Jurkat, Clone E6-1 (cell line): ENCODE measurements around the gene KLHL1.
A peak's percentile ranks its signal among the peaks of the same experiment; 100 is the strongest.

Experiments used
- DNase-seq: peaks from one replicate; pipeline ENCODE4 v3.0.0-alpha.2; 2011; ENCODE audit warnings: low read depth, low spot score
- H3K4me3 ChIP-seq: 2 replicates; pipeline ENCODE4 v1.5.1; 2011; ENCODE audit warnings: mild to moderate bottlenecking, low read length, control low read depth, moderate library complexity

The KLHL1 gene

DNA sequence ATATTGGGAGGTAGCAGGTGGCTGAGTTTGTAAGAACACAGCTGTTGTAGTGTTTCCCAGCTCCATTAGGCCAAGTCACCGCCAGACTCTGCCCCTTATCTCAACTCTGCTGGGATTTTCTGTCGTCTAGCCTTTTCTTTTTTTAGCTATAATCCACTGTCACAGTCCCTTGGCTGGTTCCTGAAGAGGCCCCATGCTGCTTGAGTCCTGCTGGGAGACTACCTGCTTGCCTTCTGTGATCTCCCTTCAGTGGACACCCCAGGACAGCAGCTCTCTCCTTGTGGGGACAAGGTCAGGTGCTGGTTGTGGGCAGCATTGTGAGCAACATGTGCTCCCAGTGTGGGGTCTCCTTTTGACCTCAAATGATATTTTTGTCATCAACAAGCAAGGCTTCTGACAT is 195.6 kb downstream of the KLHL1 start:
- no peak for DNase-seq
- H3K4me3 ChIP-seq, result no peak overlapping the region

DNA sequence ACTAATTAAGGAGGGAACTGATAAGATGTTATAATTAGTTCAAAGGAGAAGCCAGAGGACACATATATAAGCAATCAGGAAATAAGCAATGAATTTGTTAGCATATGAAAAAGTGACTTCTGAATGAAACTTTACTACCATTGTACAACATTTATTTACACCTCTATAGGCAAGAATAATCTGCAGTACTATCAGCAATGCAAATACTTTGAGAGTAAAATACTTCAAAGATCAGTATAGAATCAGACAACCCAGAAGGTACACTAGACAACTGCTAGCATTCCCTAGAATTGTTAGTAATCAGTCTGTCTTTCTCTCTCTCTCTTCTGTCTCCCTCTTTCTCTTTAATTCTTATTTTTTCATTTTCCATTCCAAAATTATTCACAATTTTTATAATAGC is 197.5 kb downstream of the KLHL1 start:
- no peak for DNase-seq
- H3K4me3 ChIP-seq, result no peak overlapping the region

DNA sequence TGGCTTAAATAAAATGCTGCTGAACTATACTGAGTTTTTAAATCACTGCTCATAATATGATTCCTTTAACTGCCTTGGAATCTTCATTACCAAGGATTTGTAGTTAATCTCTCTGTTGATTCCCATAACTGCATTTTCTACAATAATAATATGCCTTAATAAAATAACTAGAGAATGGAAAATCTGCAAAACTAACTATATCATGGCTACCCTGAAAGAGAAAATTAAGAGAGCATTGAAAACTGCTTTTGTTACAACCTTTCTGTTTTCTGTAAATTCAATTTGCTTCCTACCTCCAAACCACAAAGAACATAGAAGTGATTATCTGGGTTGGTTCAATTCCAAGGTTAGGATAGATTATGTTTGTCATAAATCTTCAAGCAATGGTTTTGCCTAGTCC is 203.5 kb downstream of the KLHL1 start:
- no peak for DNase-seq
- H3K4me3 ChIP-seq, result no peak overlapping the region

DNA sequence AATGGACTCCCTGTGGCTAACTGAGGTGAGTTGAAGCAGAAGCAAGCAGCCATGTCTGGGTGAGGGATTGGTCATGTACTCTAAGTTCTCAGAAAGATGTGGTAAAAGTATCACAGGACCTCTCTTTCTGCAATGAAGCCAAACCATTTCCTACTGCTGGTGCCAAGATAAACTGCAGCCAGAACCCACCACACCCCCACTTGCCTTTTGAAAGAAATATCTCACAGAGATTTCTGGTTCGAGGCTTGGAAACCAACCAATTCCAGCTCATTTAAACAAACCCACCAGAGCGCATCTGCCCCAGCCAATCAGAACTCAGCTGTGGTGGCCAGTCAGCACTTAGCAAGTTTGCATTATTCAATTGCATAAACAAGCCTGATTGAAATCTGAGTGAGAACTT is 205.2 kb downstream of the KLHL1 start:
- no peak overlapping the region for H3K4me3 ChIP-seq
- no peak for DNase-seq

DNA sequence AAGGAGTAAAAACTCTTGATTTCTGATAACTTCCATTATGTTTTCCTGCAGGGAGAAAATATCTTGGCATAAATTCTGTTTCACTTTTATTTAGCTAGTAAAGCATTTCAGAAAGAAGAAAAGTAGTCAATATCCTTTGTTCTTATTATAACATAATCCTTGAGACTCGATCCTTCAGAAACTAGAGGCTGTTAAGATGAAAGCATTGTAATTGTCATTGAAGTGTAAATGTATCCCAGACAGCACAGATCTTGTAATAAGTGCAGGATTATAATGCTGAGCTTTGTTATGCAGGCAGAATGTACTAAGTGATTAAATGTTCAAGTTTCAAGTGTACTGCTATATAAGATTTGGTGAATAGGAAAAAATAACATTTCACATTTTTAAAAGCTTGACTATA is 225.8 kb downstream of the KLHL1 start:
- no peak for DNase-seq
- H3K4me3 ChIP-seq, result no peak overlapping the region

GRCh38 chr13:69879936-69880335 is 228.3 kb downstream of the KLHL1 start:
- H3K4me3 ChIP-seq, result no peak overlapping the region
- no peak for DNase-seq

GRCh38 chr13:69872321-69873047 is 235.8 kb downstream of the KLHL1 start:
- no peak for DNase-seq
- H3K4me3 ChIP-seq, result no peak overlapping the region

- no peak for DNase-seq
- no peak overlapping the region for H3K4me3 ChIP-seq
These were observed 241.7 kb downstream of the KLHL1 start for GRCh38 chr13:69866555-69866954.

GRCh38 chr13:69857183-69857821 is 250.9 kb downstream of the KLHL1 start:
- DNase-seq, result peak; percentile 51
- H3K4me3 ChIP-seq, result no peak overlapping the region

DNA sequence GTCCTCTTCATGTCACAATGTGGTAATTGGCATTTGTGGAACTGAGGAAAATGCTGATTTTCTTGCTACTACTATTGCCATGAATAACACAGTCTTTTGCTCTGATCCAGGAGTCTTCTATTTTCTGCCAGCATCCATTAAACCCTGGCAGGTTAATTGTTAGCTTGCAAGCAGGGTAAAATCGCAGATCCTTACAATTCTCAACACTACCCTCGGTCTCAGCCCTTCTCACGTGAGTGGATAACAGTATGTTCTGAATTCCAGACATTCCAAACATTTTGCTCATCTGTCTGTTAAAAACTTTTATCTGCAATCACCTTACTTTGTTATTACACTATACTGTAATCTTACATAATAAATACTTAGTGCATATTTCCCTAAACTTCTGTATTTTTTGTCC is 251.9 kb downstream of the KLHL1 start:
- H3K4me3 ChIP-seq, result no peak overlapping the region

GRCh38 chr13:69828527-69828926 is 279.7 kb downstream of the KLHL1 start:
- DNase-seq, result no peak
- no peak overlapping the region for H3K4me3 ChIP-seq

More for the DNA sequence above, 251.9 kb downstream of the KLHL1 start:
- DNase-seq, result no peak

- no peak overlapping the region for H3K4me3 ChIP-seq
- no peak for DNase-seq
These were observed 288.1 kb downstream of the KLHL1 start for GRCh38 chr13:69820180-69820579.

DNA sequence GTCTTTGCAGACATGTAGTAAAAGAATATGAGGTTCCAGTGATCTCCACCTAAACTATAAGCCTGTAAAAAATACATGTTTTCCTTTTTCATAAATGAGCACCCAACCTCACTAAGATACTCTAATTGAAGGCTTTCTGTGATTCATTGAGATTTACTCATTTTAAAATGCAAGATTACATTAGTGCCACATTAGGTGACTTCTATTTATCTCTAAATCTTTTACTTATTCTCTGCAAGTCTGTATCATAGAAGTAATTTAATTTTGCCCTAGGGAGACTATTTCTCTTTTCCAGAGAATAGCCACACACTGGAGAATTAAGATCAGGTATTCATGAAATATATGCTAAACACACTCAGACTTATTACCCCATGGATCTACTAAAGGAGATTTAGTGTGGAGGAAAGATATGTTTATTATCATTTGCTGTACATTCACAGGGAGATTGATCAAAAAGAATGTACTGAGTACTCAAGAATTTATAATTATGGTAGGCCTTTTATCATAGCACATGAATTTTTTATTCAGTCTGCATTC is 290.9 kb downstream of the KLHL1 start:
- no peak for DNase-seq

DNA sequence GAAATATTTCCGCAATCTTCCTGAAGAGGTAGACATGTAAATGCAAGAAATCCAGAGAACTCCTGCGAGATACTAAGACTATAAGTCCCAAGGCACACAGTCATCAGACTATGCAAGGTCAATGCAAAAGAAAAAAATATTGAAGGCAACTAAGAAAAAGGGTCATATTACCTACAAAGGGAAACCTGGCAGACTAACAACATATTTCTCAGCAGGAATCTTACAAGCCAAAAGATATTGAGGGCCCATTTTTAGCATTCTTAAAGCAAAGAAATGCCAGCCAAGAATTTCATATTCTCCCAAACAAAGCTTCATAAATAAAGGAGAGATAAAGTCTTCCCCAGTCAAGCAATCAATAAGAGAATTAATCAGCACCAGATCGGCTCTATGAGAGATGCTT is 299.1 kb downstream of the KLHL1 start:
- H3K4me3 ChIP-seq, result no peak overlapping the region
- DNase-seq, result no peak

More for the DNA sequence above, 290.9 kb downstream of the KLHL1 start:
- no peak overlapping the region for H3K4me3 ChIP-seq

DNA sequence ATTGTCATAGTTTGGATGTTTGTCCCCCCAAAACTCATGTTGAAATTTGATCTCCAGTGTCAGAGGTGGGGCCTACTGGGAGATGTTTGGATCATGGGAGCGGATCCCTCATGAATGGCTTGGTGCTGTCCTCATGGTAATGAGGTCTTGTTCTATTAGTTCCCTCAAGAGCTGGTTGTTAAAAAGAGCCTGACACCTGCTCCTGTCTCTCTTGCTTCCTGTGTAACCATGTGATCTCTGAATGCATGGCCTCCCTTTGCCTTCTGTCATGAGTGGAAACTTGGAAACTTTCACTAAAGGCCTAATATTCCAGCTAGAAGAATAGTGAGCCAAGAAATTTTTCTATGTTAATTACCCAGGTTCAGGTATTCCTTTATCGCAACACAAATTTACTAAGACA is 312.0 kb downstream of the KLHL1 start:
- no peak for DNase-seq

GRCh38 chr13:69793783-69794453 is 314.3 kb downstream of the KLHL1 start:
- no peak for DNase-seq
- H3K4me3 ChIP-seq, result no peak overlapping the region

More for the DNA sequence above, 312.0 kb downstream of the KLHL1 start:
- H3K4me3 ChIP-seq, result no peak overlapping the region

- no peak for DNase-seq
- no peak overlapping the region for H3K4me3 ChIP-seq
These were observed 331.3 kb downstream of the KLHL1 start for GRCh38 chr13:69776937-69777336.

DNA sequence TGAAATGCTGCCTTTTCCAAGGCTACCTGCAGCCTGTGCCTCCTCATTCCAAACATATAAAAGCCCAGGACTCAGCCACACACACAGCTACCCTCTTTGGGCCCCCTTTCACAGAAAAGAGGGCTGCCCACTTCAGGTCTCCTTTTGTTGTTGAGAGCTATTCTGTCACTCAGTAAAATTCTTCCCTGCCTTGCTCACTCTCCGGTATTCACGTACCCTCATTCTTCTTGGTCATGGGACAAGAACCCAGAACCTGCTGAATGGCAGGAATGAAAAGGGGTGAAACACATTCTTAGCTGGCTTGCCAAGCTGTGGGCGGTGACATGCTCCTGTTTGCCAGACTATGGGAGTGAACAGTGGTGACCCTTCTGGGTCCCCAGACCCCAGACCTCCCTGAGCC is 338.6 kb downstream of the KLHL1 start:
- no peak for DNase-seq
- H3K4me3 ChIP-seq, result no peak overlapping the region

GRCh38 chr13:69761581-69761980 is 346.7 kb downstream of the KLHL1 start:
- H3K4me3 ChIP-seq, result no peak overlapping the region
- DNase-seq, result no peak

DNA sequence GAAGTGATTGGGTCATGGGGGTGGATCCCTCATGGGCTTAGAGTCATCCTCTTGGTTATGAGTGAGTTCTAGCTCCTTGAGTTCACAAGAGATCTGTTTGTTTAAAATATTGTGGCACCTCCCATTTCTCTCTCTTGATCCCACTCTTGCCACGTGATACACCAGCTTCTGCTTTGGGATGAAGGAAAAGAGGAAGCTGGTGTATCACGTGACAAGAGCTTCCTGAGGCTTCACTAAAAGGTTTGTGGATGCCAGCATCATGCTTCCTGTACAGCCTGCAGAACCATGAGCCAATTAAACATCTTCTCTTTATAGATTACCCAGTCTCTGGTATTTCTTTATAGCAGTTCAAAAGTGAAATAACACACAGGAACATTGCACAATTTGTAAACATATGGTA is 353.2 kb downstream of the KLHL1 start:
- H3K4me3 ChIP-seq, result no peak overlapping the region
- DNase-seq, result no peak
